ENCODE results near the gene TRIM2.
A peak's percentile ranks its signal among the peaks of the same experiment; 100 is the strongest.

TRIM2 gene

GRCh38 chr4:153275380-153276276, 71.4 kb downstream of the TRIM2 start:
- DNase-seq (ENCODE audit: low spot score): no peak

- no peak for DNase-seq (ENCODE audit: low spot score)
Observed at GRCh38 chr4:153276971-153277370, 72.7 kb downstream of the TRIM2 start.

- DNase-seq (ENCODE audit: low spot score): no peak
Observed at GRCh38 chr4:153281476-153281875, 77.2 kb downstream of the TRIM2 start.

- DNase-seq (ENCODE audit: low spot score): no peak
Observed at GRCh38 chr4:153282023-153282422, 77.8 kb downstream of the TRIM2 start.

- DNase-seq (ENCODE audit: low spot score): no peak
Observed at GRCh38 chr4:153283260-153283659, 79.0 kb downstream of the TRIM2 start.

GRCh38 chr4:153290134-153290533, 85.9 kb downstream of the TRIM2 start:
- DNase-seq (ENCODE audit: low spot score): no peak

- DNase-seq (ENCODE audit: low spot score): no peak
Observed at GRCh38 chr4:153291562-153291961, 87.3 kb downstream of the TRIM2 start.

- no peak for DNase-seq (ENCODE audit: low spot score)
Observed at GRCh38 chr4:153292897-153293741, 88.9 kb downstream of the TRIM2 start.

GRCh38 chr4:153293742-153294057, 89.5 kb downstream of the TRIM2 start:
- DNase-seq (ENCODE audit: low spot score): no peak

- DNase-seq (ENCODE audit: low spot score): peak; percentile 34
Observed at GRCh38 chr4:153294631-153295030, 90.4 kb downstream of the TRIM2 start.

GRCh38 chr4:153295131-153295755, 91.0 kb downstream of the TRIM2 start:
- DNase-seq (ENCODE audit: low spot score): no peak

GRCh38 chr4:153296040-153296823, 92.0 kb downstream of the TRIM2 start:
- DNase-seq (ENCODE audit: low spot score): peak; percentile 88

- no peak for DNase-seq (ENCODE audit: low spot score)
Observed at GRCh38 chr4:153297116-153297515, 92.9 kb downstream of the TRIM2 start.

GRCh38 chr4:153310793-153311192, 106.5 kb downstream of the TRIM2 start:
- no peak for DNase-seq (ENCODE audit: low spot score)

GRCh38 chr4:153314915-153315314, 110.7 kb downstream of the TRIM2 start:
- DNase-seq (ENCODE audit: low spot score): no peak

- DNase-seq (ENCODE audit: low spot score): peak; percentile 66
Observed at GRCh38 chr4:153318696-153319320, 114.6 kb downstream of the TRIM2 start.

- DNase-seq (ENCODE audit: low spot score): no peak
Observed at GRCh38 chr4:153322791-153323190, 118.5 kb downstream of the TRIM2 start.

GRCh38 chr4:153324046-153324445, 119.8 kb downstream of the TRIM2 start:
- no peak for DNase-seq (ENCODE audit: low spot score)

GRCh38 chr4:153325558-153325957, 121.3 kb downstream of the TRIM2 start:
- DNase-seq (ENCODE audit: low spot score): no peak

GRCh38 chr4:153326513-153326912, 122.3 kb downstream of the TRIM2 start:
- no peak for DNase-seq (ENCODE audit: low spot score)

GRCh38 chr4:153327247-153327646, 123.0 kb downstream of the TRIM2 start:
- DNase-seq (ENCODE audit: low spot score): no peak

Measured in AG20443 (cell line).